Inflammatory macrophage treated with lipopolysaccharide for 1 hour (primary cell): ENCODE measurements around the gene CCDC17.
A peak's percentile ranks its signal among the peaks of the same experiment; 100 is the strongest.

ENCODE experiments used
- DNase-seq, 2 donors: peaks; one replicate each; pipeline ENCODE4 v3.0.0-alpha.2; 2020 to 2022

CCDC17 gene

DNA sequence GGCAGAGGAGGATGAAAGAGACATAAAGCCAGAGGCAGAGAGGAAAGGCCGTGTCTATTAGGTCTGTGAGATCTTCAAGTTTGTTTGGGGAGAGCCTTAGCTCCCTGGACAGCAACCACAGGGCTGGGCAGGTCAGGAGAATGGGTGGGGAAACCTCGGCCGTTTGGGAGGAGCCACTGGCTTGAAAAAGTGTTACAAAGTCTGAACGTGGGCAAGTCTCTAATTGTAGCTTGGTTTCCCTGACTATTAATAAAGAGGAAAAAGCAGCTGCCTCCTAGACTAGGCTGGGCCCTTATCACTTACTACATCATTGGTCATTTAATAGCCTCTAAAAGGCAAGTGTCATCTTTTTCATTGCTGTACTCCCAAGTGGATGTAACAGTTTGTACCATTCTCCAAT lies at the start of gene CCDC17:
TSS of gene CCDC17 (minus strand) at position 83 of the 400 bp plus-strand sequence. CDS start 145 bp downstream, outside the sequence.
- no peak for DNase-seq

- DNase-seq = no peak
Measured at GRCh38 chr1:45669859-45670655, 46.2 kb upstream of the CCDC17 start.

GRCh38 chr1:45669379-45669778 lies 45.5 kb upstream of the CCDC17 start:
- DNase-seq = no peak

- DNase-seq = no peak
Measured at GRCh38 chr1:45668526-45668925, 44.7 kb upstream of the CCDC17 start.

- no peak for DNase-seq
Measured at GRCh38 chr1:45667321-45668111, 43.7 kb upstream of the CCDC17 start.

GRCh38 chr1:45666836-45667235 lies 43.0 kb upstream of the CCDC17 start:
- DNase-seq = no peak

GRCh38 chr1:45660336-45660735 lies 36.5 kb upstream of the CCDC17 start:
- DNase-seq = no peak

DNA sequence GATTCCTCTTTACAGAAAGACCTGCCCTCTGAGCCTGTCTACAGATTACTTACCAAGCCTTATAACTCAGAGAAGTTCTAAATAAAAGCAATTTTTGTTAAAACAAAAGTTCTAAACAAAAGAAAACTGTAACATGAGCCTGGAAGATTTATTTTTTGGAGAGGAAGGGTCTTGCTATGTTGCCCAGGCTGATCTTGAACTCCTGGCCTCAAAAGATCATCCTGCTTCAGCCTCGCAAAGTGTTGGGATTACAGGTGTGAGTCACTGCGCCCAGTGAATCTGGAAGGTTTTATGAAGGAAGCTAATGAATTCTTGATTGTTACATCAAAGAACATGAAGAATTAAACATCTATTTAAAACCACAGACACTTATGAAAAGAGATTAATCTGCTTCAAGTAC lies 35.4 kb upstream of the CCDC17 start:
- no peak for DNase-seq

DNA sequence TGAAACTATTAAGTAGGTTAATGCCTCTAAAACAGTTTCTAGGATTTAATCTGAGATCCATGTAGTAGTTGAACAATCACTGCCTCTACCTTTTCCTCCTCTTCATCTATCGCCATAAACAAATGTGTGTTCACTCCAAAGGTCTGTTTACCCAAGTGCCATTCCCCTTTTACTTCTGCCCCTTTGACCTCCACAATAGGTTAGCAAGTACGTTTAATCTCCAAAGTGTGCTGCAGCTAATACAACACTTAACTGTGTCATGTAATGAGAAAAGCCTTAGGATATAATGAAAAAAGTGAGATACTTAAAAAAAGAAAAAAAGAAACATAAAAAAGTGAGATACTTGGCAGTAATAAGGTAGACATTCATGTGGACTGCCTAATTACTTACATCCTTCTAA lies 34.3 kb upstream of the CCDC17 start:
- DNase-seq = no peak

GRCh38 chr1:45656573-45657226 lies 32.8 kb upstream of the CCDC17 start:
- DNase-seq = no peak

- no peak for DNase-seq
Measured at GRCh38 chr1:45654540-45655280, 30.9 kb upstream of the CCDC17 start.

GRCh38 chr1:45647248-45648021 lies 23.6 kb upstream of the CCDC17 start:
- DNase-seq = peak; percentile 60 to 72

- peak; percentile 17 to 28 for DNase-seq
Measured at GRCh38 chr1:45644661-45645060, 20.8 kb upstream of the CCDC17 start.

DNA sequence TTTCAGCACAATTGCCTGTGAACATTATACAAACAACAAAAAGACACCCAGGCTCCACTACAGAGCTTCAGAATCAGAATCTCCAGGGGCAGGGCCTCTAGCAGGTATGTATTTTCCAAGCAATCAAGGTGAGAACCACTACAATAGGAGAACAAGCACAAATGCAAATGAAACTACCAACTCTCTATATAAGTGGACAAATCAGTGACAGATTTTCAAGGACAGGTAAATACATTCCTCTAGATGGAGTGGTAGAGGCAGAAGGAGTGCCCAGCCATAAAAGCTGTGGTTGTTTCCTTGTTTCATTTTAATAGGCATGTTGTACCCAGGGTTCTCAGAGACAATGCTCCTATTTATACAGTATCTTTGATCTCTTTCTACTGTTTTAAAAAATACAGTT lies 20.1 kb upstream of the CCDC17 start:
- no peak for DNase-seq

- no peak for DNase-seq
Measured at GRCh38 chr1:45643321-45643720, 19.5 kb upstream of the CCDC17 start.

DNA sequence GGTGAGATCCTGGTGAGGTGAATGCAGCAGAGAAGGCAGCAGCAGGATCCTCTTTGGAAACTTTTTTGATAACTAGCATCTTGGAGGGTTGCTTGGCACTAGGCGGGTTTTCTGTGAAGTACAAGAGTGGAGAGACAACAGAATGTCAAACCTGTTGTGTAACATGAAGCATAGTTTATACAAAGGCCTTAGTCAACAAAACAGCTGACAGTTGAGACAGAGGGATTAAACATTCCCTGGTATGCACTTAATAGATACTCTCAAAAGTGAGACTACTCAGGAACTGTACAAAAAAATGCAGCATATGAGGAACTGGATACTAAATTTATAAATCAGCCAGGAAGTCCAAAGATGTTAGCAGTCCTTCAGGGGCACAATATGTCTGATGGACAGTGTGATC lies 16.4 kb upstream of the CCDC17 start:
- no peak for DNase-seq

DNA sequence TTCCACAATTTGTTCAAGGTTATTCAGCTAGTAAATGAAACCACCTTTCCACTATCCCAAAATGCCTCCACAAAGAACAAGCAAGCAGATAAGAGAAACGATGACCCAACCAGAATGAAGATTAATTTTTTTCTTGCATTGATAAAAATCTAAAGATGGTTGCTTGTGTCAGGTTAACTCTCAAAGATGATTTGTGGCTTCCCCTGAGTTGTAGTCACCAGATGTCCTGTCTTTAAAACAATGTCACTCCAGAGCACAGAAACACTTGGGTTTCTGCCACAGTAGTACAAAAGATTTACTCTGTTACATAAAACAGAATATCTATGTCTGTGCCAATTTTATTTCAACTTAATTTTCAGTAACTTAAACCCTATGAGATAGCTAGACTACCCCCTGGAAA lies 11.4 kb upstream of the CCDC17 start:
- DNase-seq = no peak

DNA sequence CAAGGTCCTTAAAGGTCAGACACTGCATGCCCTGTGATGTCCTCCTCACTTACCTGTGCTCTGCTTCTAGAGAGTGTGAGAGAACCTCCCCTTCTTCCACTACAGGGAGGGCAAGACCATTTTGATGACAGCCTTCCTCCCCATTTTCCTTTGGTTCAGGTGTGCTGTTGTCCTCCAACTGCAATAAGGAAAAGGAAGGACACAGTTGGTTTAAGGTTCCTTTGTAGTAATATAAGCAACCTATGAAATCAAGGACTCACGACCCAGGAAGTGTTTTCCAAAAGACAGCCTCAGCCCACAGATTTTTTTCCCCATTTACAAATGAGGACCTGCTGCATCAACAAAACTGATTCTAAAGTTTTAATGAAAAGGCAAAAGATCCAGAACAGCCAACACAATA lies 6.6 kb upstream of the CCDC17 start:
- no peak for DNase-seq

- no peak for DNase-seq
Measured at GRCh38 chr1:45629035-45629434, 5.2 kb upstream of the CCDC17 start.

GRCh38 chr1:45622524-45623394 lies 1.1 kb downstream of the CCDC17 start:
- DNase-seq = no peak

DNA sequence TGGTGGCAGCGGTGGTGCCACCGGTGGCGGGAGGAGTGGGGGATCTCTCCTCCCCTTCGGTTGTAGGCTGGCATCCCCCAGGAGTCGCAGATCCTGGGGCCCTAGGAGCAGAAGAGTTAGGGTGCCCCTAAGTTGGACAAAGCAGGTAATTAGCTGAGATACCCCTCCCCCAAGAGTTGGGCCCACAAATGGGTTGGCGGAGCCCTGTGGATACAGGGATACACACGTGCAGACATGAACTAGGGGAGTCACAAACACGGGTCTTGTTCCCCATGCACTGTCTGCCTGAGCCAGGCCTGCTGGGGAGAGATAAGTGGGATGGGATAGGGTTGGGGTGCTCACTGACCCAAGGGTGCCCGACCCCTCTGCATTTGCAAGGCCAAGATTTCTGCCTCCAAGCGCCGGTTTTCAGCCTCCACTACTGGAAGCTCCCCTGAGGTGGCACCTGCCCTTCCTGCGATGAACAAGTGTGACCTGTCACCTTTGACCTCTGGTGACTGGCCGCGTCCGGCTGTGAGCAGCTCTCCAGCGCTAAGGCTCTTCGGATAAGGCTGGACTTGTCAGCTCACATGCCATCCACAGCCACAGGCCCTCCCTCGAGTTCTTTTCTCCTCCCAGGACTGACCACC lies 1.8 kb downstream of the CCDC17 start:
- no peak for DNase-seq
